GM12878 (cell line): ENCODE data around the gene ZDHHC3. TPM values are rescaled to one million over a fixed set of nuclear protein-coding genes. Genes with fewer than 3 reads are reported as not detected.

Experiments
- ATAC-seq: fragments of 200-7000 bp; cut with Tn5 transposase; 3 replicates; pipeline ENCODE4 v1.9.1; 2020; ENCODE audit warnings: mild to moderate bottlenecking, moderate library complexity
- BruUV-seq: library from RNA; stranded (reverse); fragments of 400-500 nt; replicated peaks from 2 replicates; lab custom pipeline; 2021; lab: Mats Ljungman, UMichigan
- CTCF ChIA-PET: fragments of 300-600 bp; sonication (Branson Sonifier 250); formaldehyde crosslinking; extraction: SDS; loops from one replicate; lab custom pipeline; 2021; ENCODE audit warnings: inconsistent platforms; lab: Yijun Ruan, JAX
- POLR2A ChIA-PET: fragments of 350-600 bp; formaldehyde crosslinking; extraction: SDS; loops from one replicate; lab custom pipeline; 2021; ENCODE audit warnings: inconsistent platforms; lab: Charles Lee
- RAD21 ChIA-PET: fragments of 300-600 bp; sonication (Branson Sonifier 250); formaldehyde crosslinking; loops from one replicate; lab custom pipeline; 2023; ENCODE audit warnings: antibody characterized with exemption; ENCODE audit not compliant: unreplicated experiment; lab: Charles Lee
- SMC1A ChIA-PET: fragments of 300-600 bp; sonication (Branson Sonifier 250); formaldehyde crosslinking; loops from one replicate; lab custom pipeline; 2023; ENCODE audit not compliant: unreplicated experiment, uncharacterized antibody; lab: Charles Lee
- DNase-seq: peaks from one replicate; pipeline ENCODE4 v3.0.0-alpha.2; 2011; ENCODE audit warnings: low read depth, low spot score
- FAIRE-seq: peaks from 3 replicates; lab custom pipeline; 2011; peaks lifted over from hg19 to GRCh38; lab: Jason Lieb, UNC
- H2AFZ ChIP-seq: 2 replicates; pipeline ENCODE4 v1.6.0; 2011; ENCODE audit warnings: low read depth, low read length, control low read depth; ENCODE audit not compliant: control insufficient read depth
- H3K27ac ChIP-seq: 2 replicates; pipeline ENCODE4 v1.5.1; 2011; ENCODE audit warnings: control low read depth; ENCODE audit not compliant: control insufficient read depth, insufficient read depth
- H3K27me3 ChIP-seq, 2 experiments: replicated peaks in 1 of 2; 2 replicates each; pipeline versions ENCODE4 v1.6.0 to v1.6.1; 2011; ENCODE audit warnings: low read length in 1 of 2; ENCODE audit not compliant: control insufficient read depth in 2 of 2, insufficient read depth in 2 of 2
- H3K36me3 ChIP-seq, 2 experiments: 2 replicates each; pipeline ENCODE4 v1.5.1; 2011; ENCODE audit warnings: low read length in 1 of 2; ENCODE audit not compliant: control insufficient read depth in 2 of 2, insufficient read depth in 2 of 2
- H3K4me1 ChIP-seq: 2 replicates; pipeline ENCODE4 v1.6.1; 2011; ENCODE audit warnings: mild to moderate bottlenecking, low read length, moderate library complexity, mixed read lengths; ENCODE audit not compliant: control insufficient read depth, insufficient read depth
- H3K4me2 ChIP-seq: 2 replicates; pipeline ENCODE4 v1.6.0; 2011; ENCODE audit warnings: control low read depth; ENCODE audit not compliant: control insufficient read depth, insufficient read depth
- H3K4me3 ChIP-seq: fragments of 200-600 bp; sonication (generic); 2 replicates; pipeline ENCODE4 v1.5.1; 2016
- H3K79me2 ChIP-seq: 2 replicates; pipeline ENCODE4 v1.6.0; 2011; ENCODE audit warnings: low read length; ENCODE audit not compliant: control insufficient read depth, insufficient read depth
- H3K9ac ChIP-seq: 2 replicates; pipeline ENCODE4 v1.8.0; 2011; ENCODE audit warnings: low read length, control low read depth, mixed read lengths; ENCODE audit not compliant: control insufficient read depth, insufficient read depth
- H3K9me3 ChIP-seq: replicated peaks from 3 replicates; pipeline ENCODE4 v1.5.1; 2011; ENCODE audit warnings: mild to moderate bottlenecking, low read length; ENCODE audit not compliant: control insufficient read depth, insufficient read depth
- H4K20me1 ChIP-seq: 2 replicates; pipeline ENCODE4 v1.6.0; 2011; ENCODE audit not compliant: control insufficient read depth, insufficient read depth
- ASH2L ChIP-seq: fragments of 300-600, 200-600 bp; sonication (generic); IDR thresholded peaks from 2 replicates; pipeline ENCODE4 v1.6.1; 2017; ENCODE audit warnings: low read depth, mild to moderate bottlenecking, borderline replicate concordance
- CHD1 ChIP-seq: IDR thresholded peaks from 2 replicates; pipeline ENCODE4 v1.6.1; 2012; ENCODE audit warnings: low read depth, low read length, improper control_type of control experiment
- E4F1 ChIP-seq: fragments of 450-650 bp; IDR thresholded peaks from 2 replicates; pipeline ENCODE4 v1.6.1; 2018; ENCODE audit warnings: borderline replicate concordance, mild to moderate bottlenecking; ENCODE audit not compliant: partially characterized antibody
- GABPA ChIP-seq: IDR thresholded peaks from 2 replicates; pipeline ENCODE4 v1.6.1; 2014; ENCODE audit warnings: antibody characterized with exemption, low read depth, mild to moderate bottlenecking, inconsistent platforms
- HDAC6 ChIP-seq: fragments of 200-600 bp; sonication (generic); IDR thresholded peaks from one replicate; pipeline ENCODE4 v1.8.0; 2017; ENCODE audit warnings: antibody characterized with exemption; ENCODE audit not compliant: unreplicated experiment
- JUNB ChIP-seq: IDR thresholded peaks from 2 replicates; pipeline ENCODE4 v1.6.1; 2016; ENCODE audit warnings: antibody characterized with exemption, mild to moderate bottlenecking
- MAX ChIP-seq: IDR thresholded peaks from 2 replicates; pipeline ENCODE4 v1.6.1; 2012; ENCODE audit warnings: low read depth, low read length, improper control_type of control experiment
- RCOR1 ChIP-seq: conservative IDR thresholded peaks from 2 replicates; pipeline ENCODE4 v1.6.1; 2012; ENCODE audit warnings: low read depth, low read length, improper control_type of control experiment
- SRF ChIP-seq, 2 experiments: IDR thresholded peaks; 2 replicates each; pipeline ENCODE4 v1.6.1; 2011; ENCODE audit warnings: low read depth in 2 of 2, low read length in 2 of 2, mild to moderate bottlenecking in 1 of 2, moderate library complexity in 1 of 2
- WRNIP1 ChIP-seq: IDR thresholded peaks from 2 replicates; pipeline ENCODE4 v1.6.1; 2011; ENCODE audit warnings: low read depth, low read length, improper control_type of control experiment, borderline replicate concordance
- YY1 ChIP-seq: IDR thresholded peaks from 2 replicates; pipeline ENCODE4 v1.6.1; 2011; ENCODE audit warnings: low read depth, mild to moderate bottlenecking, low read length
- WGBS: methylation state at CpG from one replicate; pipeline ENCODE4 v1.1.6; 2016; ENCODE audit warnings: low lambda C conversion rate; ENCODE audit not compliant: insufficient replicate concordance, insufficient coverage; ENCODE audit errors: missing lambda C conversion rate; 5-methylcytosine and 5-hydroxymethylcytosine counted together
- in situ Hi-C: fragments of 300-500 bp; cut with MboI; formaldehyde crosslinking; loops from 9 replicates; pipeline ENCODE4 v1.14.3; 2018; ENCODE audit warnings: mixed read lengths
- intact Hi-C: fragments of 100-400 bp; cut with micrococcal nuclease; formaldehyde crosslinking; loops from one replicate; pipeline ENCODE4 v1.14.2; 2022; ENCODE audit not compliant: unreplicated experiment
- polyA plus RNA-seq, 11 experiments: library from polyadenylated mRNA; depleted of rRNA in 4 of 11; unstranded in 6 of 11; stranded (reverse) in 5 of 11; fragments of >200 nt; fragmentation: Nextera tagmentation in 4 of 11; fragmentation: Illumina TruSeq in 1 of 11; extraction: Ambion mirVana in 4 of 11; extraction: Trizol in 1 of 11; gene quantifications; 1 replicate in 1 of 11; 2 replicates in 10 of 11; pipeline versions ENCODE4 v1.2.1 to v1.2.3, GENCODE V29; 2011 to 2016; ENCODE audit warnings: inconsistent platforms in 2 of 11, missing spikeins in 2 of 11, low read depth in 1 of 11
- total RNA-seq, 4 experiments: library from RNA; depleted of rRNA in 3 of 4; stranded (reverse); fragments of >200 nt in 3 of 4; fragmentation: Illumina TruSeq in 1 of 4; extraction: Trizol in 1 of 4; gene quantifications; 2 replicates each; pipeline versions ENCODE4 v1.2.1 to v1.2.3, GENCODE V29; 2013 to 2021
- TF ChIP-seq, protein P1 (sequence below): fragments of 450-650 bp; IDR thresholded peaks from 2 replicates; pipeline ENCODE4 v1.6.1; 2016; ENCODE audit warnings: mild to moderate bottlenecking, moderate library complexity, borderline replicate concordance
- TF ChIP-seq, protein P2 (sequence below): fragments of 450-650 bp; IDR thresholded peaks from 2 replicates; pipeline ENCODE4 v1.6.1; 2017; ENCODE audit warnings: mild to moderate bottlenecking, moderate library complexity

The ZDHHC3 gene
- total and polyA plus RNA-seq, 10 of the 15 experiments (the other 5 are each of a cell fraction or from before 2014, with no cell fraction given), result 6.8 to 79.1 (median 40.8) TPM

DNA sequence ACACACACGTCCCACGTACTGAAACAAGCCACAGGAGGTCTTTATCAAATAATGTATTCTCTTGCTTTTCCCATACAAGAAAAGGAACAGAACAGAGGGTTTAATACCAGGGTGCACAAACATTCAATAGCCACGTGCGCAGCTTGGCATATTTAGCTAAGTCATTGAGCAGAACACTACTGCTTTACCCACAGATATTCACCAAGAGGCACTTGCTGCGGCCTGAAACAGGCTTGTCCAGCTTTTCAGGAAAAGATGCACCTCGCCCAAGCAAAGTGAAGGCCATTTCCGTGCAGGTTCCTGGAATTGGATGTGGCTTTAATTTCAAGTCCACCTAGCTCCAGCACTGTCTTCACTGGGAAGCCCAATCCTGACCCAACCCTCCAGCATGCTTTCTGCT, 17.6 kb downstream of the ZDHHC3 start:
- CTCF ChIA-PET, result no interaction called here
- Histone ChIP-seq H4K20me1 (no peaks in the 10 kb centered on the region), H3K4me3 (no peak overlapping the region), H3K4me1 (peaks cover 15% of the 10 kb centered on the region), H2AFZ (no peak overlapping the region), H3K36me3 (peaks cover 7 to 9% of the 10 kb centered on the region in 2 experiments; a peak in 3 of 4 replicates), H3K9ac (no peak overlapping the region), H3K27ac (no peak overlapping the region), H3K79me2 (peaks cover 5% of the 10 kb centered on the region), H3K27me3 (no peaks in the 10 kb centered on the region), H3K9me3 (no peaks in the 10 kb centered on the region), H3K4me2 (no peak overlapping the region)
- FAIRE-seq (no peak), ATAC-seq (no peak), DNase-seq (no peak)
- SMC1A ChIA-PET, result interaction anchor here (0.8 kb wide), 1 partner anchor 18 kb away, joined by 3 read pairs; no protein-coding TSS in a partner anchor
- in situ Hi-C loops, result no loop called here
- POLR2A ChIA-PET, result no interaction called here
- intact Hi-C loops, result no loop called here
- 95% methylated on average over 7 of the region's 7 CpGs for WGBS
- RAD21 ChIA-PET, result no interaction called here
- no TSS peak for BruUV-seq
- no peak for TF ChIP-seq WRNIP1
- TF ChIP-seq JUNB, result no peak
- TF ChIP-seq, protein P1, sequence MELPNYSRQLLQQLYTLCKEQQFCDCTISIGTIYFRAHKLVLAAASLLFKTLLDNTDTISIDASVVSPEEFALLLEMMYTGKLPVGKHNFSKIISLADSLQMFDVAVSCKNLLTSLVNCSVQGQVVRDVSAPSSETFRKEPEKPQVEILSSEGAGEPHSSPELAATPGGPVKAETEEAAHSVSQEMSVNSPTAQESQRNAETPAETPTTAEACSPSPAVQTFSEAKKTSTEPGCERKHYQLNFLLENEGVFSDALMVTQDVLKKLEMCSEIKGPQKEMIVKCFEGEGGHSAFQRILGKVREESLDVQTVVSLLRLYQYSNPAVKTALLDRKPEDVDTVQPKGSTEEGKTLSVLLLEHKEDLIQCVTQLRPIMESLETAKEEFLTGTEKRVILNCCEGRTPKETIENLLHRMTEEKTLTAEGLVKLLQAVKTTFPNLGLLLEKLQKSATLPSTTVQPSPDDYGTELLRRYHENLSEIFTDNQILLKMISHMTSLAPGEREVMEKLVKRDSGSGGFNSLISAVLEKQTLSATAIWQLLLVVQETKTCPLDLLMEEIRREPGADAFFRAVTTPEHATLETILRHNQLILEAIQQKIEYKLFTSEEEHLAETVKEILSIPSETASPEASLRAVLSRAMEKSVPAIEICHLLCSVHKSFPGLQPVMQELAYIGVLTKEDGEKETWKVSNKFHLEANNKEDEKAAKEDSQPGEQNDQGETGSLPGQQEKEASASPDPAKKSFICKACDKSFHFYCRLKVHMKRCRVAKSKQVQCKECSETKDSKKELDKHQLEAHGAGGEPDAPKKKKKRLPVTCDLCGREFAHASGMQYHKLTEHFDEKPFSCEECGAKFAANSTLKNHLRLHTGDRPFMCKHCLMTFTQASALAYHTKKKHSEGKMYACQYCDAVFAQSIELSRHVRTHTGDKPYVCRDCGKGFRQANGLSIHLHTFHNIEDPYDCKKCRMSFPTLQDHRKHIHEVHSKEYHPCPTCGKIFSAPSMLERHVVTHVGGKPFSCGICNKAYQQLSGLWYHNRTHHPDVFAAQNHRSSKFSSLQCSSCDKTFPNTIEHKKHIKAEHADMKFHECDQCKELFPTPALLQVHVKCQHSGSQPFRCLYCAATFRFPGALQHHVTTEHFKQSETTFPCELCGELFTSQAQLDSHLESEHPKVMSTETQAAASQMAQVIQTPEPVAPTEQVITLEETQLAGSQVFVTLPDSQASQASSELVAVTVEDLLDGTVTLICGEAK, result no peak
- TF ChIP-seq YY1, result no peak
- TF ChIP-seq HDAC6, result no peak
- TF ChIP-seq E4F1, result no peak
- TF ChIP-seq MAX, result no peak
- TF ChIP-seq SRF (IDR thresholded peaks at IDR 0.05; ENCODE audit: low read depth in 2 of 2, low read length in 2 of 2), result no peak
- TF ChIP-seq GABPA, result no peak
- TF ChIP-seq RCOR1, result no peak
- no peak for TF ChIP-seq ASH2L
- TF ChIP-seq CHD1, result no peak
- TF ChIP-seq, protein P2, sequence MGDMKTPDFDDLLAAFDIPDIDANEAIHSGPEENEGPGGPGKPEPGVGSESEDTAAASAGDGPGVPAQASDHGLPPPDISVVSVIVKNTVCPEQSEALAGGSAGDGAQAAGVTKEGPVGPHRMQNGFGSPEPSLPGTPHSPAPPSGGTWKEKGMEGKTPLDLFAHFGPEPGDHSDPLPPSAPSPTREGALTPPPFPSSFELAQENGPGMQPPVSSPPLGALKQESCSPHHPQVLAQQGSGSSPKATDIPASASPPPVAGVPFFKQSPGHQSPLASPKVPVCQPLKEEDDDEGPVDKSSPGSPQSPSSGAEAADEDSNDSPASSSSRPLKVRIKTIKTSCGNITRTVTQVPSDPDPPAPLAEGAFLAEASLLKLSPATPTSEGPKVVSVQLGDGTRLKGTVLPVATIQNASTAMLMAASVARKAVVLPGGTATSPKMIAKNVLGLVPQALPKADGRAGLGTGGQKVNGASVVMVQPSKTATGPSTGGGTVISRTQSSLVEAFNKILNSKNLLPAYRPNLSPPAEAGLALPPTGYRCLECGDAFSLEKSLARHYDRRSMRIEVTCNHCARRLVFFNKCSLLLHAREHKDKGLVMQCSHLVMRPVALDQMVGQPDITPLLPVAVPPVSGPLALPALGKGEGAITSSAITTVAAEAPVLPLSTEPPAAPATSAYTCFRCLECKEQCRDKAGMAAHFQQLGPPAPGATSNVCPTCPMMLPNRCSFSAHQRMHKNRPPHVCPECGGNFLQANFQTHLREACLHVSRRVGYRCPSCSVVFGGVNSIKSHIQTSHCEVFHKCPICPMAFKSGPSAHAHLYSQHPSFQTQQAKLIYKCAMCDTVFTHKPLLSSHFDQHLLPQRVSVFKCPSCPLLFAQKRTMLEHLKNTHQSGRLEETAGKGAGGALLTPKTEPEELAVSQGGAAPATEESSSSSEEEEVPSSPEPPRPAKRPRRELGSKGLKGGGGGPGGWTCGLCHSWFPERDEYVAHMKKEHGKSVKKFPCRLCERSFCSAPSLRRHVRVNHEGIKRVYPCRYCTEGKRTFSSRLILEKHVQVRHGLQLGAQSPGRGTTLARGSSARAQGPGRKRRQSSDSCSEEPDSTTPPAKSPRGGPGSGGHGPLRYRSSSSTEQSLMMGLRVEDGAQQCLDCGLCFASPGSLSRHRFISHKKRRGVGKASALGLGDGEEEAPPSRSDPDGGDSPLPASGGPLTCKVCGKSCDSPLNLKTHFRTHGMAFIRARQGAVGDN, result no peak
